Measurements from ENCODE around the gene TIAM1.

GRCh38 chr21:31087639-31088473 is 256.2 kb downstream of the TIAM1 start:
- no peak for TF ChIP-seq GATA3 (IDR thresholded peaks at IDR 0.05; ENCODE audit: low read depth, low read length)
- TF ChIP-seq GATA2 (IDR thresholded peaks at IDR 0.05; ENCODE audit: low read depth, low read length): no peak

All from SH-SY5Y (cell line).